ENCODE measurements around the gene SRSF8.
"Not testable (repeated sequence)": the region's sequence is repeated elsewhere in the genome, so short reads cannot be mapped to it uniquely, and the experiment has no call there.

SRSF8 gene, protein sequence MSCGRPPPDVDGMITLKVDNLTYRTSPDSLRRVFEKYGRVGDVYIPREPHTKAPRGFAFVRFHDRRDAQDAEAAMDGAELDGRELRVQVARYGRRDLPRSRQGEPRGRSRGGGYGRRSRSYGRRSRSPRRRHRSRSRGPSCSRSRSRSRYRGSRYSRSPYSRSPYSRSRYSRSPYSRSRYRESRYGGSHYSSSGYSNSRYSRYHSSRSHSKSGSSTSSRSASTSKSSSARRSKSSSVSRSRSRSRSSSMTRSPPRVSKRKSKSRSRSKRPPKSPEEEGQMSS

DNA sequence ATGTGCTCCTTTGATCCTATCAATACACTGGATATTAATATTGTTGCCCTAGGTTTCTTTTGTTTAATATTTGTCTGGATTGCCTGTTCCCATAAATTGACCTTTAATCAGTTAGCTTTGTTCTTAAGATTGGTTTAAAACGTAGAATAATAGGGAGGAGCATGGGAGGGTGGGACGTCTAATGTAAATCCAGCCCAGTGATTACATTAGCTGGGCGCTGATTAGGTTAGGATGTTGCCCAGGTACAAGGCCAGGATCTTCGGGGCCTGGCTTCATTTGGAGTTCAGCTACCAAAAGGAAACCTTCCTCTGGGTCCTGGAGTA, at the start of gene SRSF8:
Gene SRSF8, plus strand, starts transcription at position 204 of the 323 bp plus-strand sequence. CDS start 308 bp downstream, outside the sequence.
- no peak for DNase-seq

DNA sequence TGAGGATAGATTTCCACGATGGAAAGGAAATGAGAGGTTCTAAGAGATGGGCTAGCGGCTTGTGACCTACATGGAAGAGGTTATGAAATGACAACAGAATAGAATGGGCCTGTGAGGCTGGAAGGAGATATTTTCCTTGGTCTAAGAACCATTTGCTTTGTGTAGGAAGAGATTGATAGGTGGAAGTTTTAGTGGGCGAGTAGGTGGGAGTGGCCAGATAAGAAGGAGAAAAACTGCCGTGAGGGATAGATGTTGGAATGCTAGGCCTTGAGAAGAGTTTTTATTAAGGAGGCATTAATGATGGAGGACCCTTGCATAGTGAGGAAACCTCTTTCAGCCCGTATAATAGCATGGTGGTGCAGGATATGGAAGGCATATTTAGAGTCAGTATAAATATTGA, 45.3 kb upstream of the SRSF8 start:
- DNase-seq, result not testable (repeated sequence)

DNA sequence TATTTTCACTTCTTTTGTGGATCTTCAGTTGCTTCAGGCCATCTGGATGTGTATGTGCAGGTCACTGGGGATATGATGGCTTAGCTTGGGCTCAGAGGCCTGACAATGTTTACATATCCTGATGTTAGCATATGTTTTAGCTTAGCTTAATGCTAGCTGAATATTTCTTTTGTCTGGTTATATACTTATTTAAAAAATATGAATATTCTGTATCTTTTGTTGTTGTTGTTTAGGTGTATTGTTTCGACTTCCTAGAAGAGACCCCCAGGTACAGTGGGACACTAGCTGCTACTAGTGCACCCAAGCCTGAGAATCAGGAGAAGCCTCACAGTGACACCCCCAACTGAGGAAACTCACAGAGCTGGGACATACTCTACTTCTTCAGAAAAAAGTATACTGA, 41.8 kb upstream of the SRSF8 start, which contains the start of gene KDM4E:
Gene KDM4E, plus strand, starts transcription at position 301 of the 400 bp plus-strand sequence. CDS start 300 bp downstream, outside the sequence.
- no peak for DNase-seq

DNA sequence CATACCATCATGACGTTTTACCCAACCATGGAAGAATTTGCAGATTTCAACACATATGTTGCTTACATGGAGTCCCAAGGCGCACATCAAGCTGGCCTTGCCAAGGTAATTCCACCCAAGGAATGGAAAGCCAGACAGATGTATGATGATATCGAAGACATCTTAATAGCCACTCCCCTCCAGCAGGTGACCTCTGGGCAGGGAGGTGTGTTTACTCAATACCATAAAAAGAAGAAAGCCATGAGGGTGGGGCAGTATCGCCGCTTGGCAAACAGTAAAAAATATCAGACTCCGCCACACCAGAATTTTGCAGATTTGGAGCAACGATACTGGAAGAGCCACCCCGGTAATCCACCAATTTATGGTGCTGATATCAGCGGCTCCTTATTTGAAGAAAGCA, 41.1 kb upstream of the SRSF8 start:
- not testable (repeated sequence) for DNase-seq

DNA sequence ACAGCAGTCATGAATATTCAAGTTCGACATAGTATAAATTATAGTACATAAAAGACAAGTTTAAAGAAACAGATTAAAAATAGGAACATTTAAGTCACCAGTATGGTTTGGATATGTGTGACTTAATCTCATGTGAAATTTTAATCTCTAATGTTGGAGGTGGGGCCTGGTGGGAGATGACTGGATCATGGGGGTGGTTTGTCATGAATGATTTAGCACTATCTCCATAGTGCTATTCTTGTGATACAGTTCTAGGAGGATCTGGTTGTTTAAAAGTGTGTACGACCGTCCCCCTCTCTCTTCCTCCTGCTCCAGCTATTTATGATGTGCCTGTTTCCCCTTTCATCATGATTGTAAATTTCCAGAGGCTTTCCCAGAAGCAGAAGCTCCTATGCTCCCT, 38.4 kb upstream of the SRSF8 start:
- no peak for DNase-seq

DNA sequence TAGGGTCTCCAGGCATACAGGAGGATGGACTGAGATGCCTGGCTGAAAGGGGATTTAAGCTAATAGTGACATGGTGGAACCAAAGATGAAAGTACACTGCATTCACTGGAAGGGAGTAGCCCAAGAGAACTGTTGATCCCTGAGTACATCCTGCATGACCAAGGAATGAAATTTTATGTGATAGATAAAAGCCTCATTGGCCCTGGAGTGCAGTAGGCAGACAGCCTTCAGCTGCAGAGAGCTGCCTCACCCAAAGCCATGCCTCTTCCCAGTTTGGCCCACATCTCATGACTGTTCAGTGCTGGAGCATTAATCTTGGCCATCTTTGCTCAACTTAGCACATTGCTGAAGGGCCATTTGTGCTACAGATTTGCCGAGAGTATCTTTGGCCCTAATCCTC, 33.7 kb upstream of the SRSF8 start:
- DNase-seq, result no peak

DNA sequence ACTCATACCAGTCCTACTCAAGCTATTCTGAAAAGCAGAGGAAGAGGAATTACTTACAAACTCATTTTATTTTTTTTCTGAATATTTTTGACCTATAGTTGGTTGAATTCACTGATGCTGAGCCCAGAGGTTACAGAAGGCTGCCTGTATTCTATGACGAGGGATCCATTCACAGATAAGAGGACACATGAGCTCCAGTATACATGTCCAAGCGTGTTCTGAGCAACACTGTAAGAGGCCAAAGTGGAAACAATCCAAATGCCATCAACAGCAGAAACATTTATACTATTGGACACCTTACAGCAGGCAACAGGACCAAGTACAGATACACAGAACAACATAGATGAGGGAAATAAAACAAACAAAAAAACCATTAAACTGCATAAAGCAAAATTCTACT, 31.4 kb upstream of the SRSF8 start:
- DNase-seq, result no peak

DNA sequence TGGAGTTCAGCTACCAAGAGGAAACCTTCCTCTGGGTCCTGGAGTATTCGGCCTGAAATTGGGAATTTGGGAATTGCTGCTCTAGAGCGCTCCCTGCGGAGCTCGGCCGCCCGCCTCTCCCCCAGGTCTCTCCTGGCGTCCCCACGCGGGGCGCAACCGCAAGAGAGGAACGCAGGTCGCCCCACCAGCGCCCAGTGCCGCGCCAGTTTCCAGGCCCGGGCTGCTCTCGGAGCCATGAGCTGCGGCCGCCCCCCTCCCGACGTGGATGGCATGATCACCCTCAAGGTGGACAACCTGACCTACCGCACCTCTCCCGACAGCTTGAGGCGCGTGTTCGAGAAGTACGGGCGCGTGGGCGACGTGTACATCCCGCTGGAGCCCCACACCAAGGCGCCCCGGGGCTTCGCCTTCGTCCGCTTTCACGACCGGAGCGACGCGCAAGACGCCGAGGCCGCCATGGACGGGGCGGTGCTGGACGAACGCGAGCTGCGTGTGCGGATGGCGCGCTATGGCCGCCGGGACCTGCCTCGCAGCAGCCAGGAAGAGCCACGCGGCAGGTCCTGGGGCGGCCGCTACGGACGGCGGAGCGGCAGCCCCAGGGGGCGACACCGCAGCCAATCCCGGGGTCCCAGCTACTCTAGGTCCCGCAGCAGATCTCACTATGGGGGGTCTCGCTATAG, 29.2 kb upstream of the SRSF8 start:
- not testable (repeated sequence) for DNase-seq

DNA sequence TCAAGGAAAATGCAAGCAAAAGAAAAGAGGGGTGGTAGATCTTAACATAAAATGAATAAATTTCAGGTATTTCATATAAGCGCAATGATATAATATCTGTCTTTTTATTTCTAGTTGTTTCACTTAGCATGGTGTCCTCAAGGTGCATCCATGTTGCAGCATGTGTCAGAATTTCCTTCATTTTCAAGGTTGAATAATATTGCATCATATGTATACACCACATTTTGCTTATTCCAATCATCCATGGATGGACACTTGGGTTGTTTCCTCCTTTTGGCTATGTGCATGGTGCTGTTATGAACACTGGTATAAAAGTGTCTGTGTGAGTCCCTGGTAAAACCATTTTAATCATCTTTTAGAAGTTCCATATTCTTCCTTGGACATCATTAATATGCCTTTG, 24.5 kb upstream of the SRSF8 start:
- DNase-seq, result no peak

DNA sequence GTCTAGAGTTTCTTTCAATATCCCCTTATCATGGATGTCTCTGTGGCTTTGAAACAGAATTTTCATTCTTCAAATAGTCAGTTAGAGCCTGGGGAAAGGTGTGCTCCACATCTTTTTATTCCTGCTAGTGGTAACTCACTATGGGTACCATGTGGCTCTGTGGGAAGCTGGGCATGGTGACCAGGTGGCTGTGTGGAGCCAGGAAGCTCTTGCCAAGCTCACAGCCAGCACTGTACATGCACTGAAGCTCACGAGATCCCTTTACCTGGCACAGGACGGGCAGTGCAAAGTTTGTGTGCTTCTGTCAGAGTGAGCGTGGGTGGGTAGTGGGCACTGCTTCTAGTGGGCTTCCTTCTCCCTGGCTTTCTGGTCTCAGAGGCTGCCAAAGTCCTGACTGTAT, 23.8 kb upstream of the SRSF8 start:
- no peak for DNase-seq

DNA sequence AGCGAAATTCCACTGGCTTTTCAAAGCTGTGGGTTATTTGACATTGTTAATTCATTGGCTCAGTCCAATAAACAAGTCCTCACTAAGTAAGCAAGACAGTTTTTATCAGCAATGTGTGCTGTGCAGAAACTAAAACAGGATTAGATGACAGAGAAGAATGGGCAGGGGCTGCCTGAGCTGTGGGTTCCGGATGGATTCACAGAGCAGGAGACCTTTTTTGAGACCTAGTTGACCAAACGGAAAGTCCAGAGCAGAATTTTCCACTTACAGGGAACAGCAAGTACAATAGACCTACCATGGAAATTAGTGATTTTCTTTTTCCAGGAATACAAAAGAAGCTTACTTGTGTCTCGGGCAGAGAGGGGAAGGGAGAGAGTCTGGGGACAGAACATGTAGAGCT, 22.7 kb upstream of the SRSF8 start:
- no peak for DNase-seq

DNA sequence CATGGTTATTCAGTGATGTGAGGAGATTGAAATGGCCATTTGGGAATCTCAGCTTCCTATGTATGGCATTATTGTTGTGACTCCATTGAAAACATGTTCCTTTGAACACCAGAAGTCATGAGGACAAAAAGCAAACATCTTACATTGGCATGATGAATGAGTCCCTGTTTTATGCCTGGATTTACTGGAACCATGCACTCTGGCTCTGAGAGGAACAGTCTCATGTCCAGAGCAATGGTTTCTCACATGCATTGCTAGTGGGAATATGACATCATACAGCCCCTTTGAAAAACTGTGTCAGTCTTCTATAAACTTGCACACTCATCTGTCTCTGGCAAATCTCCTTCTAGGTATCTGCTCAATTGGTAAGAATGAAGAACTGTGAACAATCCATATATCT, 20.9 kb upstream of the SRSF8 start:
- no peak for DNase-seq

DNA sequence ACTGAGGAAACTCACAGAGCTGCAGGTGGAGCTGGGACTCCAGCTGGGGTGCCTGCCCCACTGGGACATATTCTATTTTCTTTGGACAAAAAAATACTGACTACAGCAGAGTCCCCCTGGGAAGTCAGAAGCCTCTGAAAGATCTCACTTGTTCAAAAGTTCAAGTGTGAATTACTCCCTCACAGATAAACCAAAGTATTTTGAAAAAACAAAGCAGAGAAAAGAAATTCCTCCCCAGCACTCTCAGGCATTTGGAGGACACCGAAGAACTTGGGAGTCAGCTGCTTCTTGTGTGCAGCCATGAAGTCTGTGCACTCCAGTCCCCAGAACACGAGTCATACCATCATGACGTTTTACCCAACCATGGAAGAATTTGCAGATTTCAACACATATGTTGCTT, 17.6 kb upstream of the SRSF8 start, which contains the start of gene KDM4F:
Gene KDM4F, plus strand, starts transcription at position 301 of the 400 bp plus-strand sequence.
- DNase-seq, result not testable (repeated sequence)

DNA sequence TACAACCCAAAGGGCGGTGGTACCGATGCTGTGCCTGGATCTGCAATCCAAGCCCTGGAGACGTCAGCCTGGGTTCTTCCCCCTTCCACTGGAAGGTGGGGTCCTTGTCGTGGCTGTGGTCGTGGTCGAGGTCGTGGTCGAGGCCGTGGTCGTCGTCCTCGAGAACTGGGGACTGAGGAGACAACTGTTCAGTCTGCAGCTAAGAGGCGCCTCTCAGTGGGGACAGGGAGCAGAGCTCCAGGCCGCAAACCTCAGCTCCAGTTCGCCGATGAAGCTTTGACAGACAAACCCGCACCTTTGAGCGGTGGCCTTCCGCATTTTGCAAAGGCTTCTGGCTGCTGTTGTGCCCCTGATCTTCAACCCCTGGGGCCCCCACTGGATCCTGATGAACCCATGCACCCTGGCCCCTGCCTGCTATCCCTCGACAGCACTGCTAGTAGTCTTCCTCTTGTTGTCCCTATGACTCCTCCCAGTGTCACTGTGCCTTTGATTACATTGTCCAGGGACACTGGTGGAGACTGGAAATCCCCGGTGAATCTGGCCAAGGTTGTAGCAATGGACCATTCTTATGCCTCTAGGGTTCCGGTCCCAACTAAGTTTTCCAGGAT, 16.0 kb upstream of the SRSF8 start:
- DNase-seq, result no peak

DNA sequence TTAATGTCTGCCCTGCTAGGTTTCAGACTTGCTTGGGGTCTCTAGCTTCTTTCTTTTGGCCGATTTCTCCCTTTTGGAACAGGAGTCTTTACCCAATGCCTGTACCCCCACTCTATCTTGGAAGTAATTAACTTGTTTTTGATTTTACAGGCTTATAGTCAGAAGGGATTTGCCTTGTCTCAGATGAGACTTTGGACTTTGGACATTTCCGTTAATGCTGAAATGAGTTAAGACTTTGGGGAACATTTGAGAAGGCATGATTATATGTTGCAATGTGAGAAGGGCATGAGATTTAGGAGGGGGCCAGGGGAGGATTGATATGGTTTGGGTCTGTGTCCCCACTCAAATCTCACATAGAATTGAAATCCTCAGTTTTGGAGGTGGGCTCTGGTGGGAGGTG, 12.4 kb upstream of the SRSF8 start:
- no peak for DNase-seq

DNA sequence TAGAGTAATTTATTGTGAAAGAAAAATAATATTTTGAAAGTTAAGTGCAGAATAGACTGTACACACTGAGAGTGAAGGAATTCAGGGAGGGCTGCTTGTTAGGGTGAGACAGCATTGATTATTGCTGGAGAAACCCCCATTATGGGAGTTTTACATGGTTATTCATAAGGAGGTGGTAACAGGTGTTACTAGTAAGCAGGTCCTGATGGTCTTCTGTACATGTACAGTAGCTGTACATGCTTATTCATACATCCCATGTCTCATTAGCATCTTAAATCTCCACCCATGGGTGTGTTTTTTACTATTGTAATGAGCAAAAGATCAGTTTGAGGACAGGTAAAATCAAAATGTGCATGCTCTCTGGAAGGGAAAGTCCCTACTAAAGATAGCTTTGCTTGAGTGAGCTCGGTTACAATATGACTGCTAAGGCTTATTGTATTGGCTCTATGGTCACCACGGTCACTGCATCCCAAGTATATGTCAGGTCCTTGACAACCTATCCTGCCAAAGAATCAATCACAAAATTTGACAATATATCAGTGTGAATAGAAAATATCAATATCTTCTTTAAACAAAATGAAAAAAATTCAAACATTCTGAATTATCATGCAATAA, 11.3 kb upstream of the SRSF8 start:
- DNase-seq, result no peak

DNA sequence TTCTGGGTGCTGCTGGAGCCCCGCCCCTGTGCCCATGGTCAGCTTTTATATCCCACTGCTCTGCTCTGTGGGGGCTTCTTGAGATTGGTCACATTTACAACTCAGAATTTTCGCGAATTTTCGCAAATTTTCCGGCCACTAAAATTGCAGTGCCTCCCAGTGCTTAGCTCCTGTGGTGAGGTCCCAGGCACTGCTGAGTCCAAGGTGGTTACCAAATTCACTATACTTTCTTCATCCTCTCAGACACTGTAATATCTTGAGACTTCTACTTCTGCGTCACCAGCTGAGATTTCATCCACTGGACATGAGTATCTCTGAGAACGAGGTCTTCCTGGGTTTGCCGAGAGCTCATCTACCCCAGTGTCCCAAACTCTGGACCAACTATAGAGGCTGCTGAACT, 8.8 kb upstream of the SRSF8 start:
- DNase-seq, result no peak

DNA sequence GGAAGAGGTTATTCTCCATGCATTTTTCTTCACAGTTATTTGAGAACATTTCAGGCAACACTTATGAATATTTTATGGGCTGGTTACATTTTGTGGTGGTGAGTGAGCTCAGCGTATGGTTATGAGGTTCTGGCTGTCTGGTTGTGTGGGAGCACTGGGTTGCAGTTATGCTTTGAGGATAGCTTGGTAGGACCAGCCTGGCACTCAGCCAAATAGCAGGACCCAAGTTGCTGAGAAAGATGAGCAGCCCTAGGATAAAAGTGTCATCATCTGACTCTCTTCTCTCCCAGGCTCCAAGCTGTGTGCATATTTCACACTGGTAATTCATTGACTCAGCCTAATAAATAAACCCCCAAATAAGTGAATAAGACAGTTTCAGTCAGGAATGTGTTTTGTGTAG, 8.1 kb upstream of the SRSF8 start:
- DNase-seq, result no peak

DNA sequence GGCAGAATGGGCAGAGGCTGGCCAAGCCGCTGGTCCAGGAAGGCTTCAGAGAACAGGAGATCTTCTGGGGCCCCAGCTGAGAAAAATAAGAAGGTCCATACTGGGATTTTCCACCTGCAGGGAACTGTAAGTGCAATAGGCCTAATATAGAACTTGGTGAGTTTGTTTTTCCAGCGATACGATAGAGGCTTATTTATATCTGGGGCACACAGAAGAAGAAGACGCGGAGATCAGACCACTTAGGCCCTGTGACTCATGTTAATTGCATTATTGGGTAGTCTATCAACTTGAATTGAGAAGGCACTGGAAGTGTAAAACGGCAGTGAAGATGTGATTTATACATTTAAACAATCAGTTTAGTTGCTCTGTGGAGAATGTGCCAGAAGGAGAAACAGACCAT, 7.7 kb upstream of the SRSF8 start:
- DNase-seq, result no peak

DNA sequence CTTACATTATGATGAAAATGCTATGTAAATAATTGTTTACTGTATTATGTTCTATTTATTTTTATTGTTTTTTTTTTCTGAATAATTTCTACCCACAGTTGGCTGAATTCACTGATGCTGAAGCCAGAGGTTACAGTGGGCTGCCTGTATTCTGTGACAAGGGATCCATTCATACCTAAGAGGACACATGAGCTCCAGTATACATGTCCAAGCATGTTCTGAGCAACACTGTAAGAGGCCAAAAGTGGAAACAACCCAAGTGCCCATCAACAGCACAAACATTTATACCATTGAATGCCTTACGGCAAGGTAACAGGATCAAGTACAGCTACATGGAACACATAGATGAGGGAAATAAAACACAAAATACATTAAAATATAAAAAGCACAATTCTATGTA, 1.4 kb upstream of the SRSF8 start:
- DNase-seq, result no peak

DNA sequence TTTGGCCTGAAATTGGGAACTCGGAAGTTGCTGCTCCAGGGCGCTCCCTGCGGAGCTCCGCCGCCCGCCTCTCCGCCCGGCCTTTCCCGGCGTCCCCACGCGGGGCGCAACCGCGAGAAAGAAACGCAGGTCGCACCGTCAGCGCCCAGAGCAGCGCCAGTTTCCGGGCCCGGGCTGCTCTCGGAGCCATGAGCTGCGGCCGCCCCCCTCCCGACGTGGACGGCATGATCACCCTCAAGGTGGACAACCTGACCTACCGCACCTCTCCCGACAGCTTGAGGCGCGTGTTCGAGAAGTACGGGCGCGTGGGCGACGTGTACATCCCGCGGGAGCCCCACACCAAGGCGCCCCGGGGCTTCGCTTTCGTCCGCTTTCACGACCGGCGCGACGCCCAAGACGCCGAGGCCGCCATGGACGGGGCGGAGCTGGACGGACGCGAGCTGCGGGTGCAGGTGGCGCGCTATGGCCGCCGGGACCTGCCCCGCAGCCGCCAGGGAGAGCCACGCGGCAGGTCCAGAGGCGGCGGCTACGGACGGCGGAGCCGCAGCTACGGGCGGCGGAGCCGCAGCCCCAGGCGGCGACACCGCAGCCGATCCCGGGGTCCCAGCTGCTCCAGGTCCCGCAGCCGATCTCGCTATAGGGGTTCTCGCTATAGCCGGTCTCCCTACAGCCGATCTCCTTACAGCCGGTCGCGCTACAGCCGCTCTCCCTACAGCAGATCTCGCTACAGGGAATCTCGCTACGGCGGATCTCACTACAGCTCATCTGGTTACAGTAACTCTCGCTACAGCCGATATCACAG, 521 bp downstream of the SRSF8 start:
- peak in 1 of 2 experiments; percentile 42 for DNase-seq

DNA sequence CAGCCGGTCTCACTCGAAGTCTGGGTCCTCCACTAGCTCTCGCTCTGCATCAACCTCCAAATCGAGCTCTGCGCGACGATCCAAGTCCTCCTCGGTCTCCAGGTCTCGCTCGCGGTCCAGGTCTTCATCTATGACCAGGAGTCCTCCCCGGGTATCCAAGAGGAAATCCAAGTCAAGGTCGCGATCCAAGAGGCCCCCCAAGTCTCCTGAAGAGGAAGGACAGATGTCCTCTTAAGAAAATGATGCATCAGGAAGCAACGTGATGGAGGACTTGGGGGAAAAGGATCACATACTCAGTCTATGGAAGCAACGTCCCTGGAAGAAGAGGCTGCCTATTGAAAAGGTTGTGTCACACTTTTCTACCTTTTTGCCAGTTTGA, 1.1 kb downstream of the SRSF8 start:
- DNase-seq, result no peak

DNA sequence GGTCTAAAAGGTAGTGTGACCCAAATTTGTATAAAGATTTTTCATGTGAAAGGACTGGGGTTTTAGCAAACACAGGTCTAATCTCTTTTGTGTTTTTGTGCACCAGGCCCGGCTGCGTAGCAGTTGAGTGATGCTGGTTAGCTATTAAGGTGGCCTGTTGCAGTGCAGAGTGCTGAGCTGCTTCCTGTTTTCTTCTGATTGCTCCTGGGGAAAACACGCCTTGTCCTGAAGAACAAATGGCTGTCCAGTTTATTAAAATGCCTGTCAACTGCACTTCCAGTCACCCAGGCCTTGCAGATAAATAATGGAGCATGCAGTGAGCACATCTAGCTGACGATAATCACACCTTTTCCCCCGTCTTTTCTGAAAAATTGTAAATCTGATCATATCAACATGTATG, 1.8 kb downstream of the SRSF8 start:
- DNase-seq, result peak in 1 of 2 experiments; percentile 84
